K562 (cell line): Measurements from ENCODE around the gene RPTOR. TPM values are rescaled to one million over a fixed set of nuclear protein-coding genes. Genes with fewer than 3 reads are reported as not detected.
A peak's percentile ranks its signal among the peaks of the same experiment; 100 is the strongest.

Experiments used
- BHLHE40 ChIP-seq: IDR thresholded peaks from 2 replicates; pipeline ENCODE4 v1.6.1; 2011; ENCODE audit warnings: low read length, improper control_type of control experiment
- CREM ChIP-seq: IDR thresholded peaks from 2 replicates; pipeline ENCODE4 v1.6.1; 2014; ENCODE audit warnings: antibody characterized with exemption, low read depth
- LEF1 ChIP-seq: fragments of 450-650 bp; IDR thresholded peaks from 2 replicates; pipeline ENCODE4 v1.6.1; 2016; ENCODE audit warnings: mild to moderate bottlenecking
- MED1 ChIP-seq: sonication (generic); formaldehyde crosslinking; IDR thresholded peaks from 2 replicates; pipeline ENCODE4 v1.8.1; 2023; ENCODE audit warnings: missing genetic modification reagents, borderline replicate concordance
- POLR2A ChIP-seq: fragments of 450-650 bp; conservative IDR thresholded peaks from 2 replicates; pipeline ENCODE4 v1.6.1; 2016
- STAG1 ChIP-seq: sonication (generic); formaldehyde crosslinking; IDR thresholded peaks from 2 replicates; pipeline ENCODE4 v1.5.0; 2020; ENCODE audit warnings: missing genetic modification reagents, borderline replicate concordance
- TARDBP ChIP-seq: fragments of 450-650 bp; IDR thresholded peaks from 2 replicates; pipeline ENCODE4 v1.6.1; 2016
- XRCC3 ChIP-seq: fragments of 450-650 bp; IDR thresholded peaks from 2 replicates; pipeline ENCODE4 v1.6.1; 2017; ENCODE audit warnings: mild to moderate bottlenecking, moderate library complexity
- ZNF75A ChIP-seq: fragments of 450-650 bp; formaldehyde crosslinking; IDR thresholded peaks from 2 replicates; pipeline ENCODE4 v1.4.0; 2020; ENCODE audit warnings: mild to moderate bottlenecking
- ZNF764 ChIP-seq: fragments of 250-450 bp; sonication (Bioruptor Pico); IDR thresholded peaks from 2 replicates; pipeline ENCODE4 v1.4.0; 2020; ENCODE audit warnings: low read depth, mild to moderate bottlenecking, moderate library complexity
- polyA plus RNA-seq, 8 experiments: library from polyadenylated mRNA; depleted of rRNA in 4 of 8; stranded (reverse) in 5 of 8; unstranded in 3 of 8; fragments of >200 nt; fragmentation: Nextera tagmentation in 2 of 8; fragmentation: Illumina TruSeq in 1 of 8; extraction: Ambion mirVana in 2 of 8; extraction: Trizol in 1 of 8; gene quantifications; 2 replicates each; pipeline versions ENCODE4 v1.2.1 to v1.2.3, GENCODE V29; 2011 to 2014; ENCODE audit warnings: inconsistent platforms in 1 of 8, missing spikeins in 1 of 8
- total RNA-seq, 7 experiments: library from RNA; depleted of rRNA in 6 of 7; stranded (reverse); fragments of >200 nt in 6 of 7; fragmentation: Illumina TruSeq in 2 of 7; extraction: Trizol in 2 of 7; gene quantifications; 2 replicates each; pipeline versions ENCODE4 v1.2.1 to v1.2.3, GENCODE V29; 2011 to 2021; ENCODE audit warnings: low replicate concordance in 1 of 7
- TF ChIP-seq, protein P1 (sequence below): fragments of 450-650 bp; IDR thresholded peaks from 2 replicates; pipeline ENCODE4 v1.6.1; 2017; ENCODE audit warnings: antibody characterized with exemption, mild to moderate bottlenecking
- TF ChIP-seq, protein P2 (sequence below): fragments of 450-650 bp; IDR thresholded peaks from 2 replicates; pipeline ENCODE4 v1.6.1; 2018; ENCODE audit warnings: mild to moderate bottlenecking, low read depth; ENCODE audit not compliant: partially characterized antibody
- TF ChIP-seq, protein P3 (sequence below): fragments of 450-650 bp; IDR thresholded peaks from 2 replicates; pipeline ENCODE4 v1.6.1; 2016; ENCODE audit warnings: mild to moderate bottlenecking
- TF ChIP-seq, protein P4 (sequence below): sonication (generic); formaldehyde crosslinking; IDR thresholded peaks from 2 replicates; pipeline ENCODE4 v1.8.0; 2022; ENCODE audit warnings: missing genetic modification reagents, mild to moderate bottlenecking, borderline replicate concordance
- TF ChIP-seq, protein P5 (sequence below): fragments of 450-650 bp; IDR thresholded peaks from 2 replicates; pipeline ENCODE4 v1.6.1; 2016; ENCODE audit warnings: low read depth, mild to moderate bottlenecking, moderate library complexity
- TF ChIP-seq, protein P6 (sequence below): sonication (generic); formaldehyde crosslinking; IDR thresholded peaks from 2 replicates; pipeline ENCODE4 v1.8.1; 2023; ENCODE audit warnings: mild to moderate bottlenecking, missing genetic modification reagents

The RPTOR gene
- total and polyA plus RNA-seq, 9 of the 15 experiments (the other 6 are each of a cell fraction or from before 2014, with no cell fraction given), result 0.24 to 54.1 (median 10.2) TPM

DNA sequence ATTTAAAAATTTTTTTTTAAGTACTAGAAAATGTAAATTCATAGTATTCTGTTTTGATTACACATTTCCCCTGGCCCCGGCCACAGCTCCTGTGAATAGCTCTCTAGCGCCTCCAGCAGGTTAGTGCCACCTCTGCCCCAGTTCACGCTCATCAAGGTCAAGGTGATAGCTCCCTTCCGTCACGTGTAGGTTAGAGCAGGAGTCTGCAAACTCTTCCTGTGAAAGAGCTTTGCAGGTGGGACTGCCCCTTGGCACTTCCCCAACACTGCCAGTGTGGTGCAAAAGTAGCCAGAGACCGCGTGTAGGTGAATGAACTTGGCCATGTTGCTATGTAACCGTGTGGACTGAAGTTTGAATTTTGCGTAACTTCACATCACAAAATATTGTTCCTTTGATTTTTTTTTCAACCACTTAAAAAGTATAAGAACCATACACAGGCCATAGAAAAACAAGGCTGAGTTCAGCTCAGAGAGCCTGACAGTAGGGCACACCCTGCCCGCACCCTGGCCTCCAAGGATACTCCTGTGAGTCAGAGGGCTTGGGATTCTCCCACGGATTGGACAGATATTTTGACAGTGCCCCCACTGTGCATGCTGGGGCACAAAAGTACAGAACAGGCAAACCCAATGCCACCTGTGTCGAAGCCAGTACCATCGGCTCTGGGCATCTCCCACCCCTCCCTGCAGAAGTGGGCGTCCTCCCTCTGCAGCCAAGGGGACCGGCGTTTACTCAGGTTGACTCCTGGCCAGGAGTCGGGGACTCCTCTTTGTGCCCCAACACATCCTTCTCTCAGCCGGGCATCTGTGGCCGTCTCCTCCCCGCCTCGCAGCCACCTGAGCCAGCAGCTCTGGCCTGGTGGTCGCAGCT, 355.0 kb downstream of the RPTOR start (continued):
- TF ChIP-seq, protein P1, sequence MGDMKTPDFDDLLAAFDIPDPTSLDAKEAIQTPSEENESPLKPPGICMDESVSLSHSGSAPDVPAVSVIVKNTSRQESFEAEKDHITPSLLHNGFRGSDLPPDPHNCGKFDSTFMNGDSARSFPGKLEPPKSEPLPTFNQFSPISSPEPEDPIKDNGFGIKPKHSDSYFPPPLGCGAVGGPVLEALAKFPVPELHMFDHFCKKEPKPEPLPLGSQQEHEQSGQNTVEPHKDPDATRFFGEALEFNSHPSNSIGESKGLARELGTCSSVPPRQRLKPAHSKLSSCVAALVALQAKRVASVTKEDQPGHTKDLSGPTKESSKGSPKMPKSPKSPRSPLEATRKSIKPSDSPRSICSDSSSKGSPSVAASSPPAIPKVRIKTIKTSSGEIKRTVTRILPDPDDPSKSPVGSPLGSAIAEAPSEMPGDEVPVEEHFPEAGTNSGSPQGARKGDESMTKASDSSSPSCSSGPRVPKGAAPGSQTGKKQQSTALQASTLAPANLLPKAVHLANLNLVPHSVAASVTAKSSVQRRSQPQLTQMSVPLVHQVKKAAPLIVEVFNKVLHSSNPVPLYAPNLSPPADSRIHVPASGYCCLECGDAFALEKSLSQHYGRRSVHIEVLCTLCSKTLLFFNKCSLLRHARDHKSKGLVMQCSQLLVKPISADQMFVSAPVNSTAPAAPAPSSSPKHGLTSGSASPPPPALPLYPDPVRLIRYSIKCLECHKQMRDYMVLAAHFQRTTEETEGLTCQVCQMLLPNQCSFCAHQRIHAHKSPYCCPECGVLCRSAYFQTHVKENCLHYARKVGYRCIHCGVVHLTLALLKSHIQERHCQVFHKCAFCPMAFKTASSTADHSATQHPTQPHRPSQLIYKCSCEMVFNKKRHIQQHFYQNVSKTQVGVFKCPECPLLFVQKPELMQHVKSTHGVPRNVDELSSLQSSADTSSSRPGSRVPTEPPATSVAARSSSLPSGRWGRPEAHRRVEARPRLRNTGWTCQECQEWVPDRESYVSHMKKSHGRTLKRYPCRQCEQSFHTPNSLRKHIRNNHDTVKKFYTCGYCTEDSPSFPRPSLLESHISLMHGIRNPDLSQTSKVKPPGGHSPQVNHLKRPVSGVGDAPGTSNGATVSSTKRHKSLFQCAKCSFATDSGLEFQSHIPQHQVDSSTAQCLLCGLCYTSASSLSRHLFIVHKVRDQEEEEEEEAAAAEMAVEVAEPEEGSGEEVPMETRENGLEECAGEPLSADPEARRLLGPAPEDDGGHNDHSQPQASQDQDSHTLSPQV, result no peak
- TF ChIP-seq MED1 (CRISPR knock-in tag), result no peak
- TF ChIP-seq, protein P2, sequence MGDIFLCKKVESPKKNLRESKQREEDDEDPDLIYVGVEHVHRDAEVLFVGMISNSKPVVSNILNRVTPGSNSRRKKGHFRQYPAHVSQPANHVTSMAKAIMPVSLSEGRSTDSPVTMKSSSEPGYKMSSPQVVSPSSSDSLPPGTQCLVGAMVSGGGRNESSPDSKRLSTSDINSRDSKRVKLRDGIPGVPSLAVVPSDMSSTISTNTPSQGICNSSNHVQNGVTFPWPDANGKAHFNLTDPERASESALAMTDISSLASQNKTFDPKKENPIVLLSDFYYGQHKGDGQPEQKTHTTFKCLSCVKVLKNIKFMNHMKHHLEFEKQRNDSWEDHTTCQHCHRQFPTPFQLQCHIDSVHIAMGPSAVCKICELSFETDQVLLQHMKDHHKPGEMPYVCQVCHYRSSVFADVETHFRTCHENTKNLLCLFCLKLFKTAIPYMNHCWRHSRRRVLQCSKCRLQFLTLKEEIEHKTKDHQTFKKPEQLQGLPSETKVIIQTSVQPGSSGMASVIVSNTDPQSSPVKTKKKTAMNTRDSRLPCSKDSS, result no peak
- TF ChIP-seq, protein P3, sequence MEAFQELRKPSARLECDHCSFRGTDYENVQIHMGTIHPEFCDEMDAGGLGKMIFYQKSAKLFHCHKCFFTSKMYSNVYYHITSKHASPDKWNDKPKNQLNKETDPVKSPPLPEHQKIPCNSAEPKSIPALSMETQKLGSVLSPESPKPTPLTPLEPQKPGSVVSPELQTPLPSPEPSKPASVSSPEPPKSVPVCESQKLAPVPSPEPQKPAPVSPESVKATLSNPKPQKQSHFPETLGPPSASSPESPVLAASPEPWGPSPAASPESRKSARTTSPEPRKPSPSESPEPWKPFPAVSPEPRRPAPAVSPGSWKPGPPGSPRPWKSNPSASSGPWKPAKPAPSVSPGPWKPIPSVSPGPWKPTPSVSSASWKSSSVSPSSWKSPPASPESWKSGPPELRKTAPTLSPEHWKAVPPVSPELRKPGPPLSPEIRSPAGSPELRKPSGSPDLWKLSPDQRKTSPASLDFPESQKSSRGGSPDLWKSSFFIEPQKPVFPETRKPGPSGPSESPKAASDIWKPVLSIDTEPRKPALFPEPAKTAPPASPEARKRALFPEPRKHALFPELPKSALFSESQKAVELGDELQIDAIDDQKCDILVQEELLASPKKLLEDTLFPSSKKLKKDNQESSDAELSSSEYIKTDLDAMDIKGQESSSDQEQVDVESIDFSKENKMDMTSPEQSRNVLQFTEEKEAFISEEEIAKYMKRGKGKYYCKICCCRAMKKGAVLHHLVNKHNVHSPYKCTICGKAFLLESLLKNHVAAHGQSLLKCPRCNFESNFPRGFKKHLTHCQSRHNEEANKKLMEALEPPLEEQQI, result no peak
- TF ChIP-seq LEF1, result no peak
- 0 out of 2 replicates have a peak, but pooled peaks have one; percentile 15 for TF ChIP-seq CREM
- no peak for TF ChIP-seq POLR2A
- TF ChIP-seq ZNF75A, result no peak
- TF ChIP-seq TARDBP, result no peak
- TF ChIP-seq, protein P4, sequence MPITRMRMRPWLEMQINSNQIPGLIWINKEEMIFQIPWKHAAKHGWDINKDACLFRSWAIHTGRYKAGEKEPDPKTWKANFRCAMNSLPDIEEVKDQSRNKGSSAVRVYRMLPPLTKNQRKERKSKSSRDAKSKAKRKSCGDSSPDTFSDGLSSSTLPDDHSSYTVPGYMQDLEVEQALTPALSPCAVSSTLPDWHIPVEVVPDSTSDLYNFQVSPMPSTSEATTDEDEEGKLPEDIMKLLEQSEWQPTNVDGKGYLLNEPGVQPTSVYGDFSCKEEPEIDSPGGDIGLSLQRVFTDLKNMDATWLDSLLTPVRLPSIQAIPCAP (CRISPR knock-in tag), result no peak
- TF ChIP-seq XRCC3, result no peak
- TF ChIP-seq BHLHE40, result peak; percentile 77
- no peak for TF ChIP-seq ZNF764 (CRISPR knock-in tag)
- peak; percentile 50; the same call in 1 of the 2 replicates for TF ChIP-seq STAG1 (CRISPR knock-in tag)
- TF ChIP-seq, protein P5, sequence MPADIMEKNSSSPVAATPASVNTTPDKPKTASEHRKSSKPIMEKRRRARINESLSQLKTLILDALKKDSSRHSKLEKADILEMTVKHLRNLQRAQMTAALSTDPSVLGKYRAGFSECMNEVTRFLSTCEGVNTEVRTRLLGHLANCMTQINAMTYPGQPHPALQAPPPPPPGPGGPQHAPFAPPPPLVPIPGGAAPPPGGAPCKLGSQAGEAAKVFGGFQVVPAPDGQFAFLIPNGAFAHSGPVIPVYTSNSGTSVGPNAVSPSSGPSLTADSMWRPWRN, result no peak
- TF ChIP-seq, protein P6, sequence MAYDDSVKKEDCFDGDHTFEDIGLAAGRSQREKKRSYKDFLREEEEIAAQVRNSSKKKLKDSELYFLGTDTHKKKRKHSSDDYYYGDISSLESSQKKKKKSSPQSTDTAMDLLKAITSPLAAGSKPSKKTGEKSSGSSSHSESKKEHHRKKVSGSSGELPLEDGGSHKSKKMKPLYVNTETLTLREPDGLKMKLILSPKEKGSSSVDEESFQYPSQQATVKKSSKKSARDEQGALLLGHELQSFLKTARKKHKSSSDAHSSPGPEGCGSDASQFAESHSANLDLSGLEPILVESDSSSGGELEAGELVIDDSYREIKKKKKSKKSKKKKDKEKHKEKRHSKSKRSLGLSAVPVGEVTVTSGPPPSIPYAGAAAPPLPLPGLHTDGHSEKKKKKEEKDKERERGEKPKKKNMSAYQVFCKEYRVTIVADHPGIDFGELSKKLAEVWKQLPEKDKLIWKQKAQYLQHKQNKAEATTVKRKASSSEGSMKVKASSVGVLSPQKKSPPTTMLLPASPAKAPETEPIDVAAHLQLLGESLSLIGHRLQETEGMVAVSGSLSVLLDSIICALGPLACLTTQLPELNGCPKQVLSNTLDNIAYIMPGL, result no peak
